ENCODE data around the gene CNTN4. TPM values are rescaled to one million over a fixed set of nuclear protein-coding genes. Genes with fewer than 3 reads are reported as not detected.

CNTN4 gene
- total RNA-seq, 4 donors from 2014 or later: 2.6 to 91.2 (median 13.2) TPM

DNA sequence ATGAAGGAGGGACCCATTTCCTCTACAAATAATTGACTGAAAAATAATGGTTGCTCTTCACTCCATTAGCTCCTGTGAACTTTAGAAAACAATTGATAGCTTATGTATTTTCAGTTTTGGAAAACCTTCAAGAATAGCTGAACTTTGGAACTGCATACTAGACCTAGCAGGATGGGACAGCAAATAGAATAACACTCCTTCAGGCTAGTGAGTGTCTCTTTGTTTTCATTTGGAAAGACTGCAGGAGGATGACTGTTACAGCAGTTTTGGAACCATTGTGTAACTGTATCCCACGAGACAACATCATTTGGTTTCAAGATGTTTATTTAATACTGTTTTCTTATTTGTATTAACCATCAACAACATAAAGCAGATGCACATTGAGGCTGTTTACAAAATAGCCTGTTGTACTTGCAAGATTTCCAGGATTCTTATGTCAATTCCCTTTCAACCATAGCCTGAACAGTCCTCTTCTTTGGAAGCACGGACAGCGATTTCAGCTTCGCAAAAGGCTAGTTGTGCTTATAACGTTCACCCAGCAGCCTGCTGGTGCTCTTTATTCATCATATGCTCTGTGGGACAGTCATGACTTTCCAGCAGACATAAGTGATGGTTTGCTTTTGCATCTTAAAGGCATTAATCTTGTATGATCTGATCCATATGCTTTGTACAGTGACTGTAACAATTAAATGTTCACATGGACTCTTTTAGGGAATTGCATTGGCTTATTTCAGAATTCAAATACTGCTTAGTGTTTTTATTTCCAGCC lies 676.0 kb downstream of the CNTN4 start:
- TF ChIP-seq, protein P1, sequence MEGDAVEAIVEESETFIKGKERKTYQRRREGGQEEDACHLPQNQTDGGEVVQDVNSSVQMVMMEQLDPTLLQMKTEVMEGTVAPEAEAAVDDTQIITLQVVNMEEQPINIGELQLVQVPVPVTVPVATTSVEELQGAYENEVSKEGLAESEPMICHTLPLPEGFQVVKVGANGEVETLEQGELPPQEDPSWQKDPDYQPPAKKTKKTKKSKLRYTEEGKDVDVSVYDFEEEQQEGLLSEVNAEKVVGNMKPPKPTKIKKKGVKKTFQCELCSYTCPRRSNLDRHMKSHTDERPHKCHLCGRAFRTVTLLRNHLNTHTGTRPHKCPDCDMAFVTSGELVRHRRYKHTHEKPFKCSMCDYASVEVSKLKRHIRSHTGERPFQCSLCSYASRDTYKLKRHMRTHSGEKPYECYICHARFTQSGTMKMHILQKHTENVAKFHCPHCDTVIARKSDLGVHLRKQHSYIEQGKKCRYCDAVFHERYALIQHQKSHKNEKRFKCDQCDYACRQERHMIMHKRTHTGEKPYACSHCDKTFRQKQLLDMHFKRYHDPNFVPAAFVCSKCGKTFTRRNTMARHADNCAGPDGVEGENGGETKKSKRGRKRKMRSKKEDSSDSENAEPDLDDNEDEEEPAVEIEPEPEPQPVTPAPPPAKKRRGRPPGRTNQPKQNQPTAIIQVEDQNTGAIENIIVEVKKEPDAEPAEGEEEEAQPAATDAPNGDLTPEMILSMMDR (IDR thresholded peaks at IDR 0.05): no peak
- no peak for TF ChIP-seq POLR2A (IDR thresholded peaks at IDR 0.05)
- H3K4me1 ChIP-seq: no peaks in the 10 kb centered on the region

DNA sequence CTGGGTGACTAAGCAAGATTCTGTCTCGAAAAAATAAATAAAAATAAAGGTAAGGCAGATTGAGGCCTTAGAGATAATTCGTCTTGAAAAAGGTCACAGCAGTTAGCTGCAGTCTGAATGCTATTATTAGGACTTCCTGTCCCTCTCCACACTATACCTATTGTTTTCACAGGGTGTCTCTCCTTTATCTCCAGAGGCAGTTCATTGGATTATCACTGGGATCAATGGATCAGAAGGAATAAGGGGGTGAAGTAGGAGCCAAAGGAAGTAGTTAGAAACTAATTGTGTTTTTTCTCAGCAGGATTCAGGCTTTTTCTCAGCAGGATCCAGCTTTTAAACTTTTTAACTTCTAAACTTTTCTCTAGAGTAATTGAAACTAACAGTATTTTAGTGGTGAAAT lies 684.6 kb downstream of the CNTN4 start:
- H3K27me3 ChIP-seq: no peaks in the 10 kb centered on the region
- DNase-seq: no peak
- no peak for TF ChIP-seq POLR2A (IDR thresholded peaks at IDR 0.05)
- TF ChIP-seq, protein P1 (IDR thresholded peaks at IDR 0.05): no peak
- H3K4me1 ChIP-seq: no peaks in the 10 kb centered on the region
- H3K27ac ChIP-seq: no peak overlapping the region
- no peak overlapping the region for H3K4me3 ChIP-seq
- no peaks in the 10 kb centered on the region for H3K36me3 ChIP-seq
- H3K9me3 ChIP-seq: no peaks in the 10 kb centered on the region
- intact Hi-C loops (cut with DNase I; ENCODE audit: low total_unique reads): no loop called here

More for the DNA sequence above, 676.0 kb downstream of the CNTN4 start:
- Histone ChIP-seq H3K9me3 (no peaks in the 10 kb centered on the region), H3K27ac (no peak overlapping the region), H3K27me3 (no peaks in the 10 kb centered on the region), H3K36me3 (no peaks in the 10 kb centered on the region), H3K4me3 (no peak overlapping the region)
- no peak for DNase-seq
- intact Hi-C loops (cut with DNase I; ENCODE audit: low total_unique reads): no loop called here

DNA sequence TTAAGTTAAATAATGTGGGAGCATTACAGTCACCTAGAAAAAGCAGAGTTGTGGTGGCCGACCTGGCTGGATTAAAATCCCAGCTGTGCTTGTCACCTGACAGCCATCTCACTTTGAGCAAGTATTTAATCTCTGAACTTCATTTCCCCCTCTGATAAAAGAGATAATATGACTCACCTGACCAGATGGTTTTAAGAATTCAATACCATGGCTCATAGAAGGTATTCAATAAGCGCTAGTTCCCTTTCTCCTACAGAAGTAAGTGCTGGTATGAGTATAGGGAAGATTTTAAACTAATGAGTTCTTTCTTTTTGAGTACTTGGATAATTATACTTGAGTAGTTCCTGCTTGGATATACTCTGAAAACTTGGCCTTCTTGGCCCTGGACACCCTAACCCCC lies 686.0 kb downstream of the CNTN4 start:
- DNase-seq: no peak
- no peaks in the 10 kb centered on the region for H3K9me3 ChIP-seq
- no peak for TF ChIP-seq POLR2A (IDR thresholded peaks at IDR 0.05)
- TF ChIP-seq, protein P1 (IDR thresholded peaks at IDR 0.05): no peak
- H3K4me3 ChIP-seq: no peak overlapping the region
- intact Hi-C loops (cut with DNase I; ENCODE audit: low total_unique reads): no loop called here
- no peaks in the 10 kb centered on the region for H3K4me1 ChIP-seq
- no peaks in the 10 kb centered on the region for H3K27me3 ChIP-seq
- H3K27ac ChIP-seq: no peak overlapping the region
- no peaks in the 10 kb centered on the region for H3K36me3 ChIP-seq

DNA sequence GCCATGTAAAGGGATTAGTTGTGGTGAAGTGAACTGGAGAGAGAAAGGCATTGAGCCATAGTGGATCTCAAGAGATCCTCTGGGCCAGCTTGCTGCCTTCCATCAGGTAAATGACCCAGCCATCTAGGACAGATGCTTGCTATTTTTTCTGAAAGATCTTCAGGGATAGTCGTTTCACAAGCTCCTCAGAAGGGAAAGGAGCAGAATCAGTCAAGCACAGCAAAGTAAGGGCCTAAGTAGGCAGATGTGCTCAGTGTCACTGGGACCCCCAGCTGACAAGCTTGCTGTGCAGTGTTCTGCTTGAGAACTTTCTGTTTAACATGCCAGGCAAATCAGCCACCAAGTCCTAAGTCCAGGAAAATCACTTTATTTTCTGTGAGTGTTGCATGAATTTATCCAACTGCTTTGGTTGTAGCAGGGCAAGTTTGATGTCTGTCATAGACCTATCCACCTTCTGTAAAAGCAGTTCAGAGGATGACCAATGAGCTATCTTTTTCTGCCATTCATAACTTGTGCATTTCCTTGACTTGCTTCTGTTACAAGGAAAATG lies 691.7 kb downstream of the CNTN4 start:
- intact Hi-C loops (cut with DNase I; ENCODE audit: low total_unique reads): no loop called here
- no peaks in the 10 kb centered on the region for H3K36me3 ChIP-seq
- DNase-seq: no peak
- H3K27me3 ChIP-seq: no peaks in the 10 kb centered on the region
- no peak overlapping the region for H3K4me3 ChIP-seq
- H3K9me3 ChIP-seq: no peaks in the 10 kb centered on the region
- no peak overlapping the region for H3K27ac ChIP-seq
- TF ChIP-seq POLR2A (IDR thresholded peaks at IDR 0.05): no peak
- no peaks in the 10 kb centered on the region for H3K4me1 ChIP-seq

DNA sequence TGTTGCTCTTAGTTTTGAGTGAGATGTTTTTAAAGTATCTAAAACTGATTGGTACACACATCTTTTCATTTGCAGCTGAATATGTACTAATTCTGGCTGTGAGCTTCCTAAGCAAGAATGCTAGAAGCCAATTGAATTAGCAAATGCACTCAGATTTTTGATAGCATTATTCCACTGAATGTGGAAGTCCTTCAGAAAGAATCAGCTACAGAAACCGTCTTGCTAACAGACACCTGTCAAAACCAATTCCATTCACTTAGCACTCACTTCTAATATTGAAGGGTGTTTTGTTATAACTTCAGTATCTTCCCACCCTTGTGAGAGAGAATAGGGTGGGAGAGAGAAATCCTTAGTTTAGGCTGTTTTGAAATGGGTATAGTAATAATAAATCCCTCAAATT lies 693.8 kb downstream of the CNTN4 start:
- intact Hi-C loops (cut with DNase I; ENCODE audit: low total_unique reads): no loop called here
- H3K4me3 ChIP-seq: no peak overlapping the region
- H3K9me3 ChIP-seq: no peaks in the 10 kb centered on the region
- DNase-seq: no peak
- no peak overlapping the region for H3K27ac ChIP-seq
- H3K36me3 ChIP-seq: no peaks in the 10 kb centered on the region
- no peaks in the 10 kb centered on the region for H3K4me1 ChIP-seq
- no peaks in the 10 kb centered on the region for H3K27me3 ChIP-seq
- no peak for TF ChIP-seq POLR2A (IDR thresholded peaks at IDR 0.05)
- TF ChIP-seq, protein P1 (IDR thresholded peaks at IDR 0.05): no peak
